ENCODE measurements around the gene MIA.

DNA sequence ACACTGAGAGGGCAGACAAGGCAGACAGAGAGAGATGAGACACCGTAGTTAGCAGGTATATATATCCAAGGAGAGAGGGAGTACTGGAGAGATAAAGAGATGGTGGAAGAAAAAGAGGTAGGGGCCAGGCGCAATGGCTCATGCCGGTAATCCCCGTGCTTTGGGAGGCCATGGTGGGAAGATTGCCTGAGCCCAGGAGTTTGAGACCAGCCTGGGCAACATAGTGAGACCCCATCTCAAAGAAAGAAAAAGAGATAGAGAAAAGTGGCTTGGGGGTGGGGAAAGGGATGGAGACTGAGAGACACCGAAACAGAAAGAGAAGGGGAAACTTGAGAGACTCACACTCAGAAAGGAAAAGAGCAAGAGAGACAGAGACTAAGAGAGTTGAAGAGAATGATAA lies 5.3 kb downstream of the MIA start:
- TF ChIP-seq, protein P1, sequence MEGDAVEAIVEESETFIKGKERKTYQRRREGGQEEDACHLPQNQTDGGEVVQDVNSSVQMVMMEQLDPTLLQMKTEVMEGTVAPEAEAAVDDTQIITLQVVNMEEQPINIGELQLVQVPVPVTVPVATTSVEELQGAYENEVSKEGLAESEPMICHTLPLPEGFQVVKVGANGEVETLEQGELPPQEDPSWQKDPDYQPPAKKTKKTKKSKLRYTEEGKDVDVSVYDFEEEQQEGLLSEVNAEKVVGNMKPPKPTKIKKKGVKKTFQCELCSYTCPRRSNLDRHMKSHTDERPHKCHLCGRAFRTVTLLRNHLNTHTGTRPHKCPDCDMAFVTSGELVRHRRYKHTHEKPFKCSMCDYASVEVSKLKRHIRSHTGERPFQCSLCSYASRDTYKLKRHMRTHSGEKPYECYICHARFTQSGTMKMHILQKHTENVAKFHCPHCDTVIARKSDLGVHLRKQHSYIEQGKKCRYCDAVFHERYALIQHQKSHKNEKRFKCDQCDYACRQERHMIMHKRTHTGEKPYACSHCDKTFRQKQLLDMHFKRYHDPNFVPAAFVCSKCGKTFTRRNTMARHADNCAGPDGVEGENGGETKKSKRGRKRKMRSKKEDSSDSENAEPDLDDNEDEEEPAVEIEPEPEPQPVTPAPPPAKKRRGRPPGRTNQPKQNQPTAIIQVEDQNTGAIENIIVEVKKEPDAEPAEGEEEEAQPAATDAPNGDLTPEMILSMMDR (IDR thresholded peaks at IDR 0.05; ENCODE audit: low read length) = no peak
- TF ChIP-seq EZH2 (optimal IDR thresholded peaks at IDR 0.05; ENCODE audit: low read depth, low read length) = no peak

Data from MM.1S (cell line).